ENCODE data around the gene IGSF9. TPM values are rescaled to one million over a fixed set of nuclear protein-coding genes. Genes with fewer than 3 reads are reported as not detected.
A peak's percentile ranks its signal among the peaks of the same experiment; 100 is the strongest.

The IGSF9 gene
- total RNA-seq, 2 experiments from 2014 or later = 0.07 TPM; not detected in 1

DNA sequence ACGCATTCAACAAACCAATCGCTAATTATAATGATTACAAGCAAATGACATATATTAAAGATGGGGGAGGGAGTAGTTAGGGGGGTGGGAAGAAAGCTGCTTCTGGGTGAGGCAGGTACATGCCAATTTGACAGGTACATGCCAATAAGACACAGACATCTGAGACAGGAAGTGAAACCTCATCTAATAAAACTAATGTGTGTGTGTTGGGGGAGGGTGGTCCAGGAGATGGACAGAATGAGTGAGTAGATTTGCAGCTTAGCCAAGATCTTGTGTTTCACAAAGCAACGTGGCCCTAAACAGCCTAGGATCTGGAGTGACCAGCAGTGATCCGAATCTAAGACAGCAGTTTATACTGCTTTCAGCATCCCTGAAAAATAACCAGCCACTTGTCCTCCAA lies 56.2 kb downstream of the IGSF9 start:
- DNase-seq = no peak
- ATAC-seq = no peak
- Mint-ChIP-seq H3K9me3 (no peaks in the 10 kb centered on the region), H3K27me3 (no peaks in the 10 kb centered on the region), H3K36me3 (ENCODE audit: low read depth) (no peaks in the 10 kb centered on the region), H3K4me3 (no peak overlapping the region), H3K27ac (no peak overlapping the region), H3K4me1 (ENCODE audit: low read depth) (peaks cover 14% of the 10 kb centered on the region)
- CTCF ChIA-PET = interaction anchor here (0.9 to 14.1 kb wide), 7 partner anchors 9 to 117 kb away, joined by 3 to 482 read pairs (median 47); partner anchors contain the start of genes CFAP45, DUSP23 and FCRL6
- POLR2A ChIA-PET = interaction anchor here (1.6 kb wide), 2 partner anchors 36 to 101 kb away, joined by 3 to 4 read pairs; partner anchors contain the start of gene TAGLN2
- intact Hi-C loops (cut with micrococcal nuclease) = no loop called here
- TF ChIP-seq CTCF (IDR thresholded peaks at IDR 0.05) = no peak

DNA sequence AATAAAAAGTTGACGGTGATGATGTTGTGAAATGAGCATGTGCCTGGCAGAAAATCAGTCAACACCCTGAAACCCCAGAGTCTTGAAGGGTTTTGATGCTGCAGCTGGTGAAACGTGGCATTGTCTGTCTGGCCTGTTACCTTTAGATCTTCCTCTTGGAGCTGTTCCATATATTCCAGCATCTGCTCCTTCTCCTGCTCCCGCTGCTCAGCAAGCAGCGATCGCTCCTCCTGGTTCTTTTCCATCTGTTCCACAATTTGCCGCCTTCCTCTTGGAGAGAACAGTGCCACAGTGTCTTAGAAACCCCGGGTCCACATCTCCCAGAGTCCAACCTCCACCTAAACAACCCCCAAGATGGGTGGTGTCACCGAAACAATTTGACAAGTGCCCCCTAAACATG lies 61.1 kb downstream of the IGSF9 start:
- Mint-ChIP-seq H3K27ac (no peak overlapping the region), H3K27me3 (no peaks in the 10 kb centered on the region), H3K36me3 (ENCODE audit: low read depth) (no peaks in the 10 kb centered on the region), H3K9me3 (no peaks in the 10 kb centered on the region), H3K4me1 (ENCODE audit: low read depth) (peaks cover 2% of the 10 kb centered on the region), H3K4me3 (no peak overlapping the region)
- CTCF ChIA-PET = interaction anchor here (2.1 to 14.1 kb wide), 3 partner anchors 84 to 123 kb away, joined by 7 to 482 read pairs (median 8); partner anchors contain the start of genes DUSP23 and FCRL6
- no peak for TF ChIP-seq CTCF (IDR thresholded peaks at IDR 0.05)
- no peak for DNase-seq
- no peak for ATAC-seq
- POLR2A ChIA-PET = no interaction called here
- intact Hi-C loops (cut with micrococcal nuclease) = no loop called here

DNA sequence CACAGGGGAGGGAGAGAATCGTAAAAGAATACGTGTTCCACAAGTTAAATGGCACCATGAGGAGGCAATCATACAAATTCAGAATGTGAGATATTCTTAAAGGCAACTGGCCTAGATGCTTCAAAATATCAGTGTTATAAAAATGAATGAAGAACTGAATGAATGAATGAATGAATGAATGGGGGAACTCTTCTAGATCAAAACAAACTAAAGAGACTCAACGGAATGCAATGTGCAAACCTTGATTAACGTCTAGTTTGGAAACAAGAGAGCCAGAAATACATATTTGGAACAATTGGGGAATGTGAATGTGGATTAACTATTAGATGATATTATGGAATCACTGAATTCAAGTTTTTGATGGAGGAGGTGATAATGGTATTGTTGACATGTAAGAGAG lies 62.3 kb downstream of the IGSF9 start:
- Mint-ChIP-seq H3K27me3 (no peaks in the 10 kb centered on the region), H3K4me3 (no peak overlapping the region), H3K4me1 (ENCODE audit: low read depth) (no peaks in the 10 kb centered on the region), H3K27ac (no peak overlapping the region), H3K36me3 (ENCODE audit: low read depth) (no peaks in the 10 kb centered on the region), H3K9me3 (no peaks in the 10 kb centered on the region)
- POLR2A ChIA-PET = no interaction called here
- intact Hi-C loops (cut with micrococcal nuclease) = no loop called here
- ATAC-seq (no peak), DNase-seq (no peak)
- CTCF ChIA-PET = interaction anchor here (5.7 to 14.1 kb wide), 2 partner anchors 8 to 83 kb away, joined by 47 to 482 read pairs; partner anchors contain the start of gene FCRL6
- TF ChIP-seq CTCF (IDR thresholded peaks at IDR 0.05) = no peak

DNA sequence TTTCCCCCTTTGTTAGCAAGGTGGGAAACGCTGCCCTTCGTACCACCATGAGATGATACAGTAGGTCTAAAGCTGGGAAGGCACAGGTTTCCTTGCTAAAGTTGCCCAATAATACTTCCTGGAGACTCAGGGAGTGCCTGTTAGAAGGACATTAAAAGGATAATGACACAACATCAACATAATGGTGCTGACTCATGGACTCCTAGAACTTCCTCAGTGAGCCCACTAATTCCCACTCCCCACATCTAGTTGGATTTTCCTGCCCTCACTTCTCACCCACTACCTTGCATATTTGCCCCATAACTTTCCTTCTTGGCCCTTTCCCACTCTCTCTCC lies 62.9 kb downstream of the IGSF9 start:
- Mint-ChIP-seq H3K27me3 (no peaks in the 10 kb centered on the region), H3K36me3 (ENCODE audit: low read depth) (no peaks in the 10 kb centered on the region), H3K4me3 (no peak overlapping the region), H3K27ac (no peak overlapping the region), H3K4me1 (ENCODE audit: low read depth) (no peaks in the 10 kb centered on the region), H3K9me3 (no peaks in the 10 kb centered on the region)
- intact Hi-C loops (cut with micrococcal nuclease) = no loop called here
- POLR2A ChIA-PET = no interaction called here
- no peak for DNase-seq
- CTCF ChIA-PET = interaction anchor here (0.7 to 5.7 kb wide), 2 partner anchors 9 to 83 kb away, joined by 3 to 47 read pairs; no protein-coding TSS in a partner anchor
- no peak for ATAC-seq
- TF ChIP-seq CTCF (IDR thresholded peaks at IDR 0.05) = no peak

DNA sequence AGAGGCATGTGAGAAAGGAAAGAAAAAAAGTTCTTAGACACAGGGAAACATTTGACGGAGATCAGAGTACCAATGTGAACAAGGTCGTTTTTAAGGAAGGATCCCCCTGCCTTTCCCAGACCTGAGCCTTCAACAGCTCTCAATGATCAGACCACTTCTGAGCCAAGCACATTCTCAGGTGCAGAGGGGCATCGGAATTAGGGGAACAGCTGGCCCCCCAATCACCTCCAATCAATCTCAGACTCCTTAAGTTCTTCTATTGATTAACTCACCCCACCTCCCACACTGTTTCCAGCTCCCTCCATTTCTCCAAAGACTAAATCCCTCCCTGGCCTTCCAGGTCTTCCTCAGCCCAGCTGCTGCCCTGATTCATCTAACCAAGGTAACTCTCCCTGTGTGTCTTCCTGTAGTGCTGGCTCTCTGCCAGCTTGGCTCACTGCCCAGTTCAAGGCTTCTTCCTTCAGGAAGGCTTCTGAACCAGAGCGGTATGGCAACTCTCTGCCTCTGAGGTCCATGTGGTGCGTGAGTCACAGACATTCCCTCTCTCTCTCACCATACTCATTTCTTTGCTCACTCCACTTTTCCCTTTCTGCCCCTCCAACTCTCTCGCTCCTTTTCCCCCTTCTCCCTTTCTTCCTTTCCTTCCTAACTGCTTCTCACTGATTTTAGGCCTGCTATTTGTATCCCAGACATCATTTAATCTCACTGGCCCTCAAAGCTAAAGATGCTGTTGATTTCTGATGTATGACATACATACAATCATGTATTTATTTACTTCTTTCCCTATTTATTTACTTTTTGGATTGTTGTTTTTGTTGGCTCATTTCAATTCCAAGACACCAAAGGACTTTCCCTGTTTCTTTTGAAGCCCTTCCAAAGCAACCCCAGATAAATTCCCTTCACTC lies 63.5 kb downstream of the IGSF9 start:
- Mint-ChIP-seq H3K9me3 (no peaks in the 10 kb centered on the region), H3K27me3 (no peaks in the 10 kb centered on the region), H3K36me3 (ENCODE audit: low read depth) (no peaks in the 10 kb centered on the region), H3K27ac (no peak overlapping the region), H3K4me3 (no peak overlapping the region), H3K4me1 (ENCODE audit: low read depth) (no peaks in the 10 kb centered on the region)
- DNase-seq (peak; percentile 25), ATAC-seq (no peak)
- TF ChIP-seq CTCF (IDR thresholded peaks at IDR 0.05) = no peak
- ChIA-PET CTCF (interaction anchor here (0.7 to 5.7 kb wide), 2 partner anchors 10 to 83 kb away, joined by 3 to 47 read pairs; no protein-coding TSS in a partner anchor), POLR2A (no interaction called here)
- intact Hi-C loops (cut with micrococcal nuclease) = no loop called here

Measured in activated CD8-positive, alpha-beta T cell treated with anti-CD3 and anti-CD28 coated beads for 36 hours (primary cell).